Osteocyte (in vitro differentiated cells): Measurements from ENCODE around the gene GULP1. TPM values are rescaled to one million over a fixed set of nuclear protein-coding genes. Genes with fewer than 3 reads are reported as not detected.

ENCODE experiments used
- DNase-seq: peaks from one replicate; pipeline ENCODE4 v3.0.0; 2021; ENCODE audit warnings: mixed read lengths; ENCODE audit not compliant: unreplicated experiment; ENCODE audit errors: extremely low spot score
- H3K27ac Mint-ChIP-seq: one replicate; pipeline ENCODE4 v1.8.0; 2021; ENCODE audit warnings: mild to moderate bottlenecking, mixed read lengths; ENCODE audit not compliant: unreplicated experiment
- H3K27me3 Mint-ChIP-seq: one replicate; pipeline ENCODE4 v1.8.0; 2021; ENCODE audit warnings: mixed read lengths; ENCODE audit not compliant: unreplicated experiment
- H3K36me3 Mint-ChIP-seq: one replicate; pipeline ENCODE4 v1.8.0; 2021; ENCODE audit warnings: mixed read lengths; ENCODE audit not compliant: unreplicated experiment
- H3K4me1 Mint-ChIP-seq: one replicate; pipeline ENCODE4 v1.8.0; 2021; ENCODE audit warnings: mixed read lengths; ENCODE audit not compliant: unreplicated experiment
- H3K4me3 Mint-ChIP-seq: one replicate; pipeline ENCODE4 v1.8.0; 2021; ENCODE audit warnings: mild to moderate bottlenecking, moderate library complexity, mixed read lengths; ENCODE audit not compliant: unreplicated experiment
- H3K9me3 Mint-ChIP-seq: one replicate; pipeline ENCODE4 v1.8.0; 2021; ENCODE audit warnings: mixed read lengths; ENCODE audit not compliant: unreplicated experiment
- CTCF ChIP-seq: fragments of 200-600 bp; sonication (generic); IDR thresholded peaks from 2 replicates; pipeline ENCODE4 v1.5.0; 2021; ENCODE audit warnings: antibody characterized with exemption, mild to moderate bottlenecking, moderate library complexity
- total RNA-seq: library from RNA; stranded (reverse); gene quantifications from 2 replicates; pipeline ENCODE4 v1.2.1, GENCODE V29; 2021

The GULP1 gene
- total RNA-seq, 1 donor from 2014 or later, result 36.7 TPM

DNA sequence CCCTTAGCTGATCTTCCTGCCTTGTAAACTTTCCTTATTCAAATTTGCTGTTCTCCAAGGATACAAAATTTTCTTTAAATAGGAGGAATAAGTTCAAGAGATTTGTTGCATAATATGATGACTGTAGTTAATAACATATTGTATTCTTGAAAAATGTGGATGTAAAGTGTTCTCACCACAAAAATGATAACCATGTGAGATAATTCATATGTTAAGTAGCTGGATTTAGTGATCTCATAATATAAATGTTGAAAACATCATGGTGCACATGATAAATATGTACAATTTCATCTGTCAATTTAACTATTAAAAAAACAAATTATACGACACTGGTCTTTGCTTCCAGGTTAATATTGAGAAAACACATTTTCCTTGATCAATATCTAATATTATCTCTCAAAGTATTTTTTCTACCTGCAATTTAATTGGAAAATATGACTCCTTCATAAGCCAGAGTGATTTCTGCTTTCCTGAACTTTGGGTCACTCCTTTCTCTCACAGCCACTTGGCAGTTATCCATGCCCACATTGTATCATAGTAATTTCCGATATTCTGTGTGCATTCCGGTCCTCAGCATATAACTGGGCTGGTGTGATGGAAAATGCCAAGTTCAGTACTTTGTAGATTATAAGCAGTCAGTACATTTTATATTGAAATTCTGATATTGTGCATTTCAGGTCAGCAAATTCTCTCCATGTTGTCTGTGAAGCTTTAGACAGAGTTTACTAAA lies 152.6 kb downstream of the GULP1 start:
- Mint-ChIP-seq H3K27ac (no peak overlapping the region), H3K4me3 (no peak overlapping the region), H3K27me3 (no peaks in the 10 kb centered on the region), H3K9me3 (no peaks in the 10 kb centered on the region), H3K36me3 (no peaks in the 10 kb centered on the region), H3K4me1 (peaks cover 37% of the 10 kb centered on the region)
- no peak for DNase-seq
- no peak for TF ChIP-seq CTCF

DNA sequence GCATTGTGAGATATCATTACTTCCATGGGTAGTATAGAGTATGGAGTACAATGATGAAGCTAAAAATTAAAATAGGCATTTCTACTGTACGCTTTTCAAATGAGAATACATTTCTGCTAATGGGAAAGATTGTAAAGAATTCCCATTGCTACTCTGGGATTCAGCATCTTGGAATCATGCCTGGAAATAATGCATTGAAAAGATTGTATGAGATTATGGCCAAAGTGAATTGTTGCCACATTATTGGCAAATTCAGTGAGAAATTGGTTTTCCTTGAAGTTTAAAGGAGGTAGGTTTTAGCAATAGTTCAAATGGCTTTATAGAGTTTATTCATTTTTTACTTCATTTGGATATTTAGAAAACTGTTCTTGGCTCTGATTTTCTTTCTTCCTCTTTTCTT lies 157.9 kb downstream of the GULP1 start:
- Mint-ChIP-seq H3K27ac (no peak overlapping the region), H3K36me3 (peaks cover 2% of the 10 kb centered on the region), H3K4me1 (peaks cover 30% of the 10 kb centered on the region), H3K27me3 (no peaks in the 10 kb centered on the region), H3K9me3 (peaks cover 4% of the 10 kb centered on the region), H3K4me3 (no peak overlapping the region)
- no peak for TF ChIP-seq CTCF
- no peak for DNase-seq

GRCh38 chr2:188449971-188450370 lies 158.3 kb downstream of the GULP1 start:
- Mint-ChIP-seq H3K9me3 (peaks cover 4% of the 10 kb centered on the region), H3K4me1 (peaks cover 28% of the 10 kb centered on the region), H3K27me3 (no peaks in the 10 kb centered on the region), H3K36me3 (peaks cover 2% of the 10 kb centered on the region), H3K4me3 (no peak overlapping the region), H3K27ac (no peak overlapping the region)
- TF ChIP-seq CTCF, result no peak
- no peak for DNase-seq

- Mint-ChIP-seq H3K27me3 (no peaks in the 10 kb centered on the region), H3K9me3 (peaks cover 8% of the 10 kb centered on the region), H3K4me3 (peak overlapping the region; percentile 8), H3K4me1 (peaks cover 28% of the 10 kb centered on the region), H3K36me3 (peaks cover 7% of the 10 kb centered on the region), H3K27ac (peak overlapping the region; percentile 29)
- no peak for TF ChIP-seq CTCF
- no peak for DNase-seq
Observed at GRCh38 chr2:188450732-188451483, 159.2 kb downstream of the GULP1 start.

DNA sequence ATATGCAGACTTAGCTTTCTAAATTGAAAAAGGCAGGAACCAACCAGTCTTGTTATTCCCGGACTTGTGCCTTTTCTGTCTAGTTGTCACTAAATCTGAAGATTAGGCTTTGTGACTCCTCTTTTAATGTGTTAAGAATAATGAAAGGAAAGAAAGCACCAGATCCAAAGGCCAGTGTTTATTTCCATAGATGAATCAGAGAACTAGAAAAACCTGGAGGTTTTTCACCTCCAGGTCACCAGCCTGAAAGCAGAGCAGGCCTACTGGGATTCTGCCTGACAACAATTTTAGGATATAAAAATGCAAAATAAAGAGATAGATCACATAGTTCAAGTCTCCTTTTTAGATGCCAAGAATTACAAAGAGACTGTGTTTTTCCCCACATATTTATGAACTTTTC lies 160.4 kb downstream of the GULP1 start:
- no peaks in the 10 kb centered on the region for H3K27me3 Mint-ChIP-seq
- DNase-seq, result no peak
- peak overlapping the region; percentile 48 for H3K27ac Mint-ChIP-seq
- H3K4me1 Mint-ChIP-seq, result peaks cover 28% of the 10 kb centered on the region
- TF ChIP-seq CTCF, result no peak
- H3K36me3 Mint-ChIP-seq, result peaks cover 7% of the 10 kb centered on the region
- peaks cover 8% of the 10 kb centered on the region for H3K9me3 Mint-ChIP-seq
- no peak overlapping the region for H3K4me3 Mint-ChIP-seq
